Tibial nerve (tissue), 3 donors: Measurements from ENCODE around the gene TET2.

Experiments
- POLR2A ChIP-seq, 2 donors: fragments of 450-650 bp; IDR thresholded peaks; one replicate each; pipeline ENCODE4 v1.6.1; 2017; ENCODE audit warnings: antibody characterized with exemption in 2 of 2, mild to moderate bottlenecking in 2 of 2, moderate library complexity in 2 of 2
- TF ChIP-seq, protein P1 (sequence below), 5 experiments: fragments of 200-600 bp in 3 of 5; fragments of 450-650 bp in 2 of 5; sonication (generic) in 3 of 5; IDR thresholded peaks; one replicate each; pipeline ENCODE4 v1.5.1; 2016 to 2019; ENCODE audit warnings: antibody characterized with exemption in 5 of 5, mild to moderate bottlenecking in 3 of 5, moderate library complexity in 2 of 5

DNA sequence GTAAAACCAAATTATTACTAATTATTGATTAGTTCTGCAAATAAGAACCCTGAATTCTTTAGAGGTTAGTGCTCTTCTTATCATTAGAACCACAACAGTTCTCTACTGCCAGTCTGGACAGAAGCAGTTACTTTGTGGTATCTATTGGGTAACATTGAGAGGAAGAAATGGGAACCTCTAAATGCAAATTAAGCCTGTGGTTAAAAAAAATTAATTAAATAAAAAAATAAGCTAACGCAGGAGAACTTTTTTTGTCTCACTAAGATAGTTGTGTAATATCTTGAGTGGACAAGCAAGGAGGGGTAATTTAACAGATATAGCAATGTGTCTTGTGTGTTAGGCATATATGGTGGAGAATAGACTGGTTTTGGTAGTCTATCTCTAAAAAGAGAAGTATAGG, 32.9 kb upstream of the TET2 start:
- no peak for TF ChIP-seq POLR2A (IDR thresholded peaks at IDR 0.05)
- TF ChIP-seq, protein P1, sequence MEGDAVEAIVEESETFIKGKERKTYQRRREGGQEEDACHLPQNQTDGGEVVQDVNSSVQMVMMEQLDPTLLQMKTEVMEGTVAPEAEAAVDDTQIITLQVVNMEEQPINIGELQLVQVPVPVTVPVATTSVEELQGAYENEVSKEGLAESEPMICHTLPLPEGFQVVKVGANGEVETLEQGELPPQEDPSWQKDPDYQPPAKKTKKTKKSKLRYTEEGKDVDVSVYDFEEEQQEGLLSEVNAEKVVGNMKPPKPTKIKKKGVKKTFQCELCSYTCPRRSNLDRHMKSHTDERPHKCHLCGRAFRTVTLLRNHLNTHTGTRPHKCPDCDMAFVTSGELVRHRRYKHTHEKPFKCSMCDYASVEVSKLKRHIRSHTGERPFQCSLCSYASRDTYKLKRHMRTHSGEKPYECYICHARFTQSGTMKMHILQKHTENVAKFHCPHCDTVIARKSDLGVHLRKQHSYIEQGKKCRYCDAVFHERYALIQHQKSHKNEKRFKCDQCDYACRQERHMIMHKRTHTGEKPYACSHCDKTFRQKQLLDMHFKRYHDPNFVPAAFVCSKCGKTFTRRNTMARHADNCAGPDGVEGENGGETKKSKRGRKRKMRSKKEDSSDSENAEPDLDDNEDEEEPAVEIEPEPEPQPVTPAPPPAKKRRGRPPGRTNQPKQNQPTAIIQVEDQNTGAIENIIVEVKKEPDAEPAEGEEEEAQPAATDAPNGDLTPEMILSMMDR (IDR thresholded peaks at IDR 0.05) = no peak
